SK-N-SH (cell line): Measurements from ENCODE around the gene KIAA0513. TPM values are rescaled to one million over a fixed set of nuclear protein-coding genes. Genes with fewer than 3 reads are reported as not detected.

Experiments
- CTCF ChIA-PET: fragments of 300-600, 350-600 bp; formaldehyde crosslinking; extraction: SDS; loops from one replicate; lab custom pipeline; 2021; lab: Yijun Ruan, JAX
- POLR2A ChIA-PET: fragments of 350-600 bp; sonication (Branson Sonifier 250); formaldehyde crosslinking; extraction: SDS; loops from one replicate; lab custom pipeline; 2020; ENCODE audit warnings: antibody characterized with exemption, inconsistent platforms; lab: Yijun Ruan, JAX
- DNase-seq: peaks from one replicate; pipeline ENCODE4 v3.0.0; 2012
- H2AFZ ChIP-seq: fragments of 200-600 bp; sonication (generic); 2 replicates; pipeline ENCODE4 v1.8.1; 2016; ENCODE audit warnings: antibody characterized with exemption, mild to moderate bottlenecking, low read depth
- H3F3A ChIP-seq: fragments of 200-600 bp; sonication (generic); replicated peaks from 2 replicates; pipeline ENCODE3; 2016; ENCODE audit warnings: antibody characterized with exemption, mild to moderate bottlenecking; ENCODE audit not compliant: insufficient read depth
- H3K27ac ChIP-seq, 2 experiments: fragments of 200-500 bp in 1 of 2; fragments of 200-600 bp in 1 of 2; sonication (Bioruptor generic) in 1 of 2; sonication (generic), shearing (Covaris generic) in 1 of 2; 2 replicates each; pipeline versions ENCODE4 v1.5.1 to v1.6.1; 2014 to 2016; ENCODE audit warnings: low read depth in 2 of 2, inconsistent platforms in 1 of 2, low read length in 1 of 2, mild to moderate bottlenecking in 1 of 2, mixed read lengths in 1 of 2
- H3K27me3 ChIP-seq: fragments of 200-600 bp; sonication (generic), shearing (Covaris generic); 2 replicates; pipeline ENCODE4 v1.6.1; 2016; ENCODE audit warnings: mixed run types; ENCODE audit not compliant: insufficient read depth
- H3K36me3 ChIP-seq, 2 experiments: fragments of 200-500 bp in 1 of 2; fragments of 200-600 bp in 1 of 2; sonication (Bioruptor generic) in 1 of 2; sonication (generic) in 1 of 2; replicated peaks in 1 of 2; 2 replicates each; pipeline versions ENCODE3 to v1.5.1; 2014 to 2016; ENCODE audit warnings: low read length in 1 of 2, mild to moderate bottlenecking in 1 of 2; ENCODE audit not compliant: insufficient read depth in 2 of 2, control insufficient read depth in 1 of 2
- H3K4me1 ChIP-seq, 2 experiments: fragments of 200-500 bp in 1 of 2; fragments of 200-600 bp in 1 of 2; sonication (Bioruptor generic) in 1 of 2; sonication (generic), shearing (Covaris generic) in 1 of 2; 2 replicates each; pipeline versions ENCODE4 v1.5.1 to v1.6.1; 2014 to 2016; ENCODE audit warnings: low read depth in 1 of 2, low read length in 1 of 2, mixed run types in 1 of 2; ENCODE audit not compliant: insufficient read depth in 2 of 2, control insufficient read depth in 1 of 2
- H3K4me2 ChIP-seq: fragments of 200-600 bp; sonication (generic), shearing (Covaris generic); 2 replicates; pipeline ENCODE4 v1.6.1; 2017; ENCODE audit warnings: mixed run types
- H3K4me3 ChIP-seq, 2 experiments: fragments of 200-500 bp in 1 of 2; fragments of 200-600 bp in 1 of 2; sonication (Bioruptor generic) in 1 of 2; sonication (generic), shearing (Covaris generic) in 1 of 2; 2 replicates each; pipeline versions ENCODE4 v1.5.1 to v1.8.1; 2014 to 2016; ENCODE audit warnings: low read depth in 2 of 2, inconsistent platforms in 1 of 2, low read length in 1 of 2, mild to moderate bottlenecking in 1 of 2, mixed read lengths in 1 of 2, moderate library complexity in 1 of 2
- H3K79me2 ChIP-seq: fragments of 200-600 bp; sonication (generic); 2 replicates; pipeline ENCODE4 v1.8.1; 2017; ENCODE audit warnings: mild to moderate bottlenecking; ENCODE audit not compliant: insufficient read depth
- H3K9ac ChIP-seq: fragments of 200-600 bp; sonication (generic); 2 replicates; pipeline ENCODE4 v1.6.1; 2017; ENCODE audit warnings: mixed run types
- H3K9me2 ChIP-seq: fragments of 200-600 bp; sonication (generic); 2 replicates; pipeline ENCODE4 v1.6.1; 2017; ENCODE audit warnings: mixed run types
- H3K9me3 ChIP-seq: fragments of 200-600 bp; sonication (generic); 2 replicates; pipeline ENCODE4 v1.6.1; 2017; ENCODE audit warnings: mixed run types, mild to moderate bottlenecking, moderate library complexity
- H4K20me1 ChIP-seq: fragments of 200-600 bp; sonication (generic); 2 replicates; pipeline ENCODE4 v1.6.1; 2017; ENCODE audit warnings: mild to moderate bottlenecking, mixed run types; ENCODE audit not compliant: insufficient read depth
- NRF1 ChIP-seq: IDR thresholded peaks from 2 replicates; pipeline ENCODE4 v1.6.1; 2012; ENCODE audit warnings: low read depth, mild to moderate bottlenecking, low read length
- RAD21 ChIP-seq: IDR thresholded peaks from 2 replicates; pipeline ENCODE4 v1.6.1; 2012; ENCODE audit warnings: mild to moderate bottlenecking, low read length
- RCOR1 ChIP-seq: fragments of 150-350 bp; IDR thresholded peaks from 2 replicates; pipeline ENCODE4 v1.6.1; 2017; ENCODE audit warnings: antibody characterized with exemption, low read length
- RFX5 ChIP-seq: IDR thresholded peaks from 2 replicates; pipeline ENCODE4 v1.6.1; 2012; ENCODE audit warnings: mild to moderate bottlenecking, improper control_type of control experiment, low read length
- RXRA ChIP-seq: IDR thresholded peaks from 2 replicates; pipeline ENCODE4 v1.4.0; 2012; ENCODE audit warnings: low read depth, mild to moderate bottlenecking, borderline replicate concordance
- TAF1 ChIP-seq: IDR thresholded peaks from 2 replicates; pipeline ENCODE4 v1.6.1; 2012; ENCODE audit warnings: low read depth, mild to moderate bottlenecking, low read length, moderate library complexity, borderline replicate concordance
- TEAD4 ChIP-seq: IDR thresholded peaks from 2 replicates; pipeline ENCODE4 v1.4.0; 2012; ENCODE audit warnings: mild to moderate bottlenecking, borderline replicate concordance; ENCODE audit not compliant: insufficient read depth
- WGBS: methylation state at CpG from one replicate; pipeline ENCODE4 v1.1.6; 2017; ENCODE audit warnings: low lambda C conversion rate; 5-methylcytosine and 5-hydroxymethylcytosine counted together
- polyA plus RNA-seq, 3 experiments: library from polyadenylated mRNA; depleted of rRNA; stranded (reverse); fragments of >200 nt; gene quantifications; 2 replicates each; pipeline ENCODE4 v1.2.3, GENCODE V29; 2012
- TF ChIP-seq, protein P1 (sequence below): IDR thresholded peaks from 2 replicates; pipeline ENCODE4 v1.6.1; 2012; ENCODE audit warnings: mild to moderate bottlenecking, low read depth, low read length, moderate library complexity

KIAA0513 gene
- polyA plus RNA-seq, 1 of the 3 experiments (the other 2 are of a cell fraction): 6.5 TPM

GRCh38 chr16:85138825-85139627, 111.4 kb downstream of the KIAA0513 start:
- no peaks in the 10 kb centered on the region for H3K79me2 ChIP-seq
- no peak overlapping the region for H2AFZ ChIP-seq
- POLR2A ChIA-PET: interaction anchor here (1.0 kb wide), 1 partner anchor 19 kb away, joined by 3 read pairs; no protein-coding TSS in a partner anchor
- H3F3A ChIP-seq: no peaks in the 10 kb centered on the region
- DNase-seq: no peak
- peaks cover 0 to 29% of the 10 kb centered on the region in 2 experiments; a peak in 3 of 4 replicates for H3K4me1 ChIP-seq
- 95% methylated on average over 16 of the region's 16 CpGs for WGBS
- H3K9me3 ChIP-seq: no peaks in the 10 kb centered on the region
- no peaks in the 10 kb centered on the region for H3K27me3 ChIP-seq
- no peaks in the 10 kb centered on the region for H4K20me1 ChIP-seq
- no peaks in the 10 kb centered on the region for H3K36me3 ChIP-seq
- TF ChIP-seq RCOR1 (no peak), NRF1 (no peak), RXRA (no peak), RAD21 (no peak), TEAD4 (no peak), TAF1 (no peak)
- TF ChIP-seq, protein P1, sequence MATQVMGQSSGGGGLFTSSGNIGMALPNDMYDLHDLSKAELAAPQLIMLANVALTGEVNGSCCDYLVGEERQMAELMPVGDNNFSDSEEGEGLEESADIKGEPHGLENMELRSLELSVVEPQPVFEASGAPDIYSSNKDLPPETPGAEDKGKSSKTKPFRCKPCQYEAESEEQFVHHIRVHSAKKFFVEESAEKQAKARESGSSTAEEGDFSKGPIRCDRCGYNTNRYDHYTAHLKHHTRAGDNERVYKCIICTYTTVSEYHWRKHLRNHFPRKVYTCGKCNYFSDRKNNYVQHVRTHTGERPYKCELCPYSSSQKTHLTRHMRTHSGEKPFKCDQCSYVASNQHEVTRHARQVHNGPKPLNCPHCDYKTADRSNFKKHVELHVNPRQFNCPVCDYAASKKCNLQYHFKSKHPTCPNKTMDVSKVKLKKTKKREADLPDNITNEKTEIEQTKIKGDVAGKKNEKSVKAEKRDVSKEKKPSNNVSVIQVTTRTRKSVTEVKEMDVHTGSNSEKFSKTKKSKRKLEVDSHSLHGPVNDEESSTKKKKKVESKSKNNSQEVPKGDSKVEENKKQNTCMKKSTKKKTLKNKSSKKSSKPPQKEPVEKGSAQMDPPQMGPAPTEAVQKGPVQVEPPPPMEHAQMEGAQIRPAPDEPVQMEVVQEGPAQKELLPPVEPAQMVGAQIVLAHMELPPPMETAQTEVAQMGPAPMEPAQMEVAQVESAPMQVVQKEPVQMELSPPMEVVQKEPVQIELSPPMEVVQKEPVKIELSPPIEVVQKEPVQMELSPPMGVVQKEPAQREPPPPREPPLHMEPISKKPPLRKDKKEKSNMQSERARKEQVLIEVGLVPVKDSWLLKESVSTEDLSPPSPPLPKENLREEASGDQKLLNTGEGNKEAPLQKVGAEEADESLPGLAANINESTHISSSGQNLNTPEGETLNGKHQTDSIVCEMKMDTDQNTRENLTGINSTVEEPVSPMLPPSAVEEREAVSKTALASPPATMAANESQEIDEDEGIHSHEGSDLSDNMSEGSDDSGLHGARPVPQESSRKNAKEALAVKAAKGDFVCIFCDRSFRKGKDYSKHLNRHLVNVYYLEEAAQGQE: no peak
- TF ChIP-seq, all 33 proteins: peak for 0
- Histone ChIP-seq H3K27ac (no peak overlapping the region), H3K4me3 (no peak overlapping the region), H3K4me2 (no peak overlapping the region), H3K9ac (no peak overlapping the region), H3K9me2 (no peaks in the 10 kb centered on the region)
- CTCF ChIA-PET: interaction anchor here (3.1 to 3.2 kb wide), 2 partner anchors 24 to 34 kb away, joined by 12 to 14 read pairs; no protein-coding TSS in a partner anchor

GRCh38 chr16:85139881-85140339, 112.3 kb downstream of the KIAA0513 start:
- no peaks in the 10 kb centered on the region for H3K9me3 ChIP-seq
- ChIA-PET CTCF (interaction anchor here (0.8 to 3.2 kb wide), 5 partner anchors 12 to 476 kb away, joined by 3 to 14 read pairs (median 3); no protein-coding TSS in a partner anchor), POLR2A (interaction anchor here (1.0 to 1.4 kb wide), 2 partner anchors 14 to 18 kb away, joined by 3 to 4 read pairs; no protein-coding TSS in a partner anchor)
- no peaks in the 10 kb centered on the region for H4K20me1 ChIP-seq
- H3F3A ChIP-seq: no peaks in the 10 kb centered on the region
- TF ChIP-seq RFX5: no peak
- H2AFZ ChIP-seq: no peak overlapping the region
- no peaks in the 10 kb centered on the region for H3K27me3 ChIP-seq
- H3K27ac ChIP-seq: no peak overlapping the region
- H3K36me3 ChIP-seq: no peaks in the 10 kb centered on the region
- H3K79me2 ChIP-seq: no peaks in the 10 kb centered on the region
- H3K4me2 ChIP-seq: no peak overlapping the region
- 81% methylated on average over 9 of the region's 9 CpGs for WGBS
- H3K4me1 ChIP-seq: peaks cover 0 to 34% of the 10 kb centered on the region in 2 experiments; a peak in 3 of 4 replicates
- no peak for DNase-seq
- no peak overlapping the region for H3K4me3 ChIP-seq
- H3K9me2 ChIP-seq: no peaks in the 10 kb centered on the region
- no peak overlapping the region for H3K9ac ChIP-seq
